Measurements from ENCODE around the gene HEMK1. TPM values are rescaled to one million over a fixed set of nuclear protein-coding genes. Genes with fewer than 3 reads are reported as not detected.

The HEMK1 gene
- total RNA-seq, 2 experiments from 2014 or later: 19.3 to 27.4 TPM

- no peak overlapping the region for H3K27ac ChIP-seq (ENCODE audit: low read depth, low read length, poor library complexity, severe bottlenecking)
- no peak for DNase-seq (ENCODE audit: low spot score)
- no peaks in the 10 kb centered on the region for H3K9me3 ChIP-seq (ENCODE audit: low read length)
- H3K9me2 ChIP-seq (ENCODE audit: insufficient read depth, low read length): no peaks in the 10 kb centered on the region
- ChIA-PET POLR2A (interaction anchor here (1.0 kb wide), 1 partner anchor 9 kb away, joined by 3 read pairs; the partner anchor contains the start of gene CISH), CTCF (ENCODE audit: unreplicated experiment) (interaction anchor here (1.4 to 1.5 kb wide), 2 partner anchors 10 to 33 kb away, joined by 3 to 4 read pairs; no protein-coding TSS in a partner anchor)
- no peak overlapping the region for H3K4me3 ChIP-seq (ENCODE audit: low read depth, low read length, poor library complexity, severe bottlenecking)
- no peak overlapping the region for H2AFZ ChIP-seq (ENCODE audit: low read length)
- intact Hi-C loops (cut with micrococcal nuclease; ENCODE audit: unreplicated experiment): no loop called here
- H3K4me1 ChIP-seq (ENCODE audit: insufficient read depth, low read length, poor library complexity, severe bottlenecking): peaks cover 29% of the 10 kb centered on the region
- H3K36me3 ChIP-seq (ENCODE audit: insufficient read depth, low read length): no peaks in the 10 kb centered on the region
- no peaks in the 10 kb centered on the region for H3K79me2 ChIP-seq (ENCODE audit: insufficient read depth, low read depth, low read length)
- no TSS peak for BruUV-seq (replicated peaks)
- H3K4me2 ChIP-seq (ENCODE audit: low read length): no peak overlapping the region
- TF ChIP-seq EZH2phosphoT487 (IDR thresholded peaks at IDR 0.05; ENCODE audit: borderline replicate concordance, low read depth, low read length) (no peak), CTCF (conservative IDR thresholded peaks at IDR 0.05; ENCODE audit: low read length) (no peak)
- H4K20me1 ChIP-seq (ENCODE audit: insufficient read depth, low read length): no peaks in the 10 kb centered on the region
Measured at GRCh38 chr3:50620420-50620819, 51.1 kb downstream of the HEMK1 start.

GRCh38 chr3:50620820-50621219 is 51.5 kb downstream of the HEMK1 start:
- CTCF ChIA-PET (ENCODE audit: unreplicated experiment): interaction anchor here (1.5 kb wide), 1 partner anchor 10 kb away, joined by 4 read pairs; no protein-coding TSS in a partner anchor
- H3K79me2 ChIP-seq (ENCODE audit: insufficient read depth, low read depth, low read length): no peaks in the 10 kb centered on the region
- TF ChIP-seq CTCF (conservative IDR thresholded peaks at IDR 0.05; ENCODE audit: low read length) (no peak), EZH2phosphoT487 (IDR thresholded peaks at IDR 0.05; ENCODE audit: borderline replicate concordance, low read depth, low read length) (no peak)
- H2AFZ ChIP-seq (ENCODE audit: low read length): no peak overlapping the region
- BruUV-seq (replicated peaks): no TSS peak
- intact Hi-C loops (cut with micrococcal nuclease; ENCODE audit: unreplicated experiment): no loop called here
- no peak overlapping the region for H3K4me3 ChIP-seq (ENCODE audit: low read depth, low read length, poor library complexity, severe bottlenecking)
- peaks cover 29% of the 10 kb centered on the region for H3K4me1 ChIP-seq (ENCODE audit: insufficient read depth, low read length, poor library complexity, severe bottlenecking)
- DNase-seq (ENCODE audit: low spot score): no peak
- POLR2A ChIA-PET: interaction anchor here (0.7 to 1.0 kb wide), 2 partner anchors 9 to 96 kb away, joined by 3 read pairs; partner anchors contain the start of gene CISH
- no peaks in the 10 kb centered on the region for H3K36me3 ChIP-seq (ENCODE audit: insufficient read depth, low read length)
- H3K9me3 ChIP-seq (ENCODE audit: low read length): no peaks in the 10 kb centered on the region
- no peaks in the 10 kb centered on the region for H3K9me2 ChIP-seq (ENCODE audit: insufficient read depth, low read length)
- no peak overlapping the region for H3K4me2 ChIP-seq (ENCODE audit: low read length)
- no peaks in the 10 kb centered on the region for H4K20me1 ChIP-seq (ENCODE audit: insufficient read depth, low read length)
- H3K27ac ChIP-seq (ENCODE audit: low read depth, low read length, poor library complexity, severe bottlenecking): no peak overlapping the region

GRCh38 chr3:50622881-50623280 is 53.6 kb downstream of the HEMK1 start:
- Histone ChIP-seq H3K9me2 (ENCODE audit: insufficient read depth, low read length) (no peaks in the 10 kb centered on the region), H3K9me3 (ENCODE audit: low read length) (no peaks in the 10 kb centered on the region), H3K36me3 (ENCODE audit: insufficient read depth, low read length) (no peaks in the 10 kb centered on the region), H3K4me1 (ENCODE audit: insufficient read depth, low read length, poor library complexity, severe bottlenecking) (peaks cover 17% of the 10 kb centered on the region), H3K27ac (ENCODE audit: low read depth, low read length, poor library complexity, severe bottlenecking) (no peak overlapping the region), H3K4me3 (ENCODE audit: low read depth, low read length, poor library complexity, severe bottlenecking) (no peak overlapping the region), H3K4me2 (ENCODE audit: low read length) (no peak overlapping the region), H2AFZ (ENCODE audit: low read length) (no peak overlapping the region), H4K20me1 (ENCODE audit: insufficient read depth, low read length) (no peaks in the 10 kb centered on the region), H3K79me2 (ENCODE audit: insufficient read depth, low read depth, low read length) (no peaks in the 10 kb centered on the region)
- no TSS peak for BruUV-seq (replicated peaks)
- no peak for DNase-seq (ENCODE audit: low spot score)
- intact Hi-C loops (cut with micrococcal nuclease; ENCODE audit: unreplicated experiment): no loop called here
- POLR2A ChIA-PET: no interaction called here
- CTCF ChIA-PET (ENCODE audit: unreplicated experiment): no interaction called here
- TF ChIP-seq EZH2phosphoT487 (IDR thresholded peaks at IDR 0.05; ENCODE audit: borderline replicate concordance, low read depth, low read length) (no peak), CTCF (conservative IDR thresholded peaks at IDR 0.05; ENCODE audit: low read length) (no peak)
